Measurements from ENCODE around the gene INPP4B.

INPP4B gene

DNA sequence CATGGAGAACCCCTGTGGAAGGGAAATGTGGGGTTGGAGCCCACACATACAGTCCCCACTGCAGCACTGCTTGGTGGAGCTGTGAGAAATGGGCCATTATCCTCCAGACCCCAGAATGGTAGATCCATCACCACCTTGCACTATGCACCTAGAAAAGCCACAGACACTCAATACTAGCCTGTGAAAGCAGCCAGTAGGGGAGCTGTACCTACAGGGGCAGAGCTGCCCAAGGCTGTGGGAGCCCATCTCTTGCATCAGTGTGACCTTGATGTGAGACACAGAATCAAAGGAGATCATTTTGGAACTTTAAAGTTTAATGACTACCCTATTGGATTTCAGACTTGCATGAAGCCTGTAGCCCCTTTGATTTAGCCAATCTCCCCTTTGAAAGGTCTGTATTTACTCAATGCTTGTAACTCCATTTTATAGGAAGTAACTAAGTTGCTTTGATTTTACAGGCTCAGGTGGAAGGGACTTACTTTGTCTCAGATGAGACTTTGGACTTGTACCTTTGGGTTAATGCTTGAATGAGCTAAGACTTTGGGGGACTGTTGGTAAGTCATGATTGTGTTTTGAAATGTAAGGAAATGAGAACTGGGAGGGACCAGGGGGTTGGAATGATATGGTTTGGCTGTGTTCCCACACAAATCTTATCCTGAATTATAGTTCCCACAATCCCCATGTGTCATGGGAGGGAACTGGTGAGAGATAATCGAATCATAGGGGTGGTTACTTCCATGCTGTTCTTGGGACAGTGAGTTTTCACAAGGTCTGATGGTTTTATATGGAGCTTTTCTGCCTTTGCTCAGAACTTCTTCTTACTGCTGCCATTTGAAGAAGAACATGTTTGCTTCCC is 352.6 kb downstream of the INPP4B start:
- Histone ChIP-seq H3K36me3 (ENCODE audit: control insufficient read depth, insufficient read depth, low read length) (no peaks in the 10 kb centered on the region), H3K27ac (ENCODE audit: low read depth, low read length) (no peak overlapping the region), H3K9ac (ENCODE audit: low read length) (no peak overlapping the region), H3K4me1 (ENCODE audit: control insufficient read depth, insufficient read depth, low read length) (no peaks in the 10 kb centered on the region), H3K4me3 (ENCODE audit: low read length) (no peak overlapping the region), H3K27me3 (ENCODE audit: control insufficient read depth, insufficient read depth, low read length) (no peaks in the 10 kb centered on the region)

DNA sequence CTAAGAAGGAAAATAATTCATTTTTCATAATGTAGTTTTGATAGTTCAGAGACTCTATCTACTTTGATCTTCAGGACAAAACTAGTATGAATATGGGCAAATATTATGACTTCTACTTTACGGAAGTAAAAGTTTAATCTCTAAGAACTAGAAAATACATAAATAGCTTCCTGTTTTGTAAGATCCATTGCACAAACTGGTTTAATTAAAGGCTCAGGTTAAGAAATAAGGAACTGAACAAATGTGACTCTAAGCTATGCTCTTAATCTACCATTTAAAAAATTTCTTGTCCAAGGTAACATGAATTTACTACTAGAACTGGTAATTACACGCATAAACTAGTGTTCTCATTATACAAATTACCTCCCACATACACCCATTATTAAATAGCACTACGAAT is 360.6 kb downstream of the INPP4B start:
- Histone ChIP-seq H3K4me1 (ENCODE audit: control insufficient read depth, insufficient read depth, low read length) (no peaks in the 10 kb centered on the region), H3K4me3 (ENCODE audit: low read length) (no peak overlapping the region), H3K27me3 (ENCODE audit: control insufficient read depth, insufficient read depth, low read length) (no peaks in the 10 kb centered on the region), H3K36me3 (ENCODE audit: control insufficient read depth, insufficient read depth, low read length) (no peaks in the 10 kb centered on the region), H3K27ac (ENCODE audit: low read depth, low read length) (no peak overlapping the region), H3K9ac (ENCODE audit: low read length) (no peak overlapping the region)

DNA sequence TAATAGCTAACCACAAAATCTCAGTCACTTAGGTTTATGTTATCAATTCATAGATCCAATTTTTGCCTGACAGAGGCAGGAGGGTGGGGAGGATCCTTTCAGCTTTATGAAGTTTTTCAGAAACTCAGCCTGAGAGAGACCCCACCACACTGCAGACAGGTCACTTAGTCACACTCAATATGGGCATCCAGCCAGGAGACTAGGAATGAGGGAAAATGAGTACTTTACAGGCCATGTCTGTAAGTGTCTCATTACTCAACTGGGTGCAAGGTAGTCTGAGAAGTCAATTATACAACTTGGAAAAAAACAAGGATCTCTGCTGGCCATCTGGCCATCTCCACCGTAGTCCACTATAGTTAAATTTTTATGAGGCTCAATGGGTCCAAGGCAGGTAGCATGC is 365.9 kb downstream of the INPP4B start:
- Histone ChIP-seq H3K4me3 (ENCODE audit: low read length) (no peak overlapping the region), H3K4me1 (ENCODE audit: control insufficient read depth, insufficient read depth, low read length) (no peaks in the 10 kb centered on the region), H3K36me3 (ENCODE audit: control insufficient read depth, insufficient read depth, low read length) (no peaks in the 10 kb centered on the region), H3K27ac (ENCODE audit: low read depth, low read length) (no peak overlapping the region), H3K27me3 (ENCODE audit: control insufficient read depth, insufficient read depth, low read length) (no peaks in the 10 kb centered on the region), H3K9ac (ENCODE audit: low read length) (no peak overlapping the region)

DNA sequence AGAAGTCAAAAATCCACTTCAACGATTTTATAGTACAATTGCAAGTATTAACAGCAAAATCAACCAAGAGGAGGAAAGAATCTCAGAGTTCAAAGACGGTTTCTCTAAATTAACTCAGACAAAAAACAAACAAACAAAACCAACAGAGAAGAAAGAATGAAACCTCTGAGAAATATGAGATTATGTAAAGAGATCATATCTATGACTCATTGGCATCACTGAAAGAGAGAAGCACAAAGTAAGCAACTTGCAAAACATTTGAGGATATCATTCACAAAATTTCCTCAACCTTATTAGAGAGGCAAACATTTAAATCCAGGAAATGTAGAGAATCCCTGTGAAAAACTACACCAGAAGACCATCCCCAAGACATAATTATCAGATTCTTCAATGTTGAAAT is 370.4 kb downstream of the INPP4B start:
- H3K27me3 ChIP-seq (ENCODE audit: control insufficient read depth, insufficient read depth, low read length) = no peaks in the 10 kb centered on the region
- no peak overlapping the region for H3K4me3 ChIP-seq (ENCODE audit: low read length)
- no peak overlapping the region for H3K27ac ChIP-seq (ENCODE audit: low read depth, low read length)
- H3K9ac ChIP-seq (ENCODE audit: low read length) = no peak overlapping the region
- H3K36me3 ChIP-seq (ENCODE audit: control insufficient read depth, insufficient read depth, low read length) = no peaks in the 10 kb centered on the region
- no peaks in the 10 kb centered on the region for H3K4me1 ChIP-seq (ENCODE audit: control insufficient read depth, insufficient read depth, low read length)

DNA sequence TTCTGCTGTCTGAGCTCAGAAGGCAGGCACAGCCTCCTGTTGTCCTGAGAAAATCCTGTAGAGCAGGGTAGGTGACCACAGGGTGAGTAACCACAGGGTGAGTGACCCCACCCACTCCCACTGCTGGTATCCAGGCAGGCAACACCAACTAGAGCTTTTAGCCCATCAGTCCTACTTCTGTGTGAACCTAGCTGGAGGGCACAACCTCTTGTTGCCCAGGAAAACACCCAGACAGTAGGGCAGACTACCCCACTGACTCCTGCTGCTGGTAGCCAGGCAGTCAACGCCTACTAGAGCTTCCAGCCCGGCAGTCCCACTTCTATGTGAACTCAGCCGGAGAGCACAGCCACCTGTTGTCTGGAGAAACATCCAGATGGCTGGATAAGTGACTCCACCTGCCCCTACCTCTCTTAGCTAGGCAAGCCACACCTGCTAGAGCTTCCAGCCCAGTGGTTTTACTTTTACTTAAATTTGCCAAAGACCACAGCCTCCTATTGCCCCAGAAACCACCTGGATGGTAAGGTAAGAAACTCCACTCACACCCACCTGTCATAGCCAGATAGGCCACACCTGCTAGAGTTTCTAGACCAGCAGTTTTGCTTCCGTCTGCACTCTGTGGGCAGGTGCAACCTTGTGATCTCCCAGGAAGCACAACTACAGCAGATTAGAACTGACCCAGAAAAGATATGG is 371.6 kb downstream of the INPP4B start:
- H3K36me3 ChIP-seq (ENCODE audit: control insufficient read depth, insufficient read depth, low read length) = no peaks in the 10 kb centered on the region
- H3K27ac ChIP-seq (ENCODE audit: low read depth, low read length) = no peak overlapping the region
- H3K27me3 ChIP-seq (ENCODE audit: control insufficient read depth, insufficient read depth, low read length) = no peaks in the 10 kb centered on the region
- H3K9ac ChIP-seq (ENCODE audit: low read length) = no peak overlapping the region
- H3K4me1 ChIP-seq (ENCODE audit: control insufficient read depth, insufficient read depth, low read length) = no peaks in the 10 kb centered on the region
- H3K4me3 ChIP-seq (ENCODE audit: low read length) = no peak overlapping the region

DNA sequence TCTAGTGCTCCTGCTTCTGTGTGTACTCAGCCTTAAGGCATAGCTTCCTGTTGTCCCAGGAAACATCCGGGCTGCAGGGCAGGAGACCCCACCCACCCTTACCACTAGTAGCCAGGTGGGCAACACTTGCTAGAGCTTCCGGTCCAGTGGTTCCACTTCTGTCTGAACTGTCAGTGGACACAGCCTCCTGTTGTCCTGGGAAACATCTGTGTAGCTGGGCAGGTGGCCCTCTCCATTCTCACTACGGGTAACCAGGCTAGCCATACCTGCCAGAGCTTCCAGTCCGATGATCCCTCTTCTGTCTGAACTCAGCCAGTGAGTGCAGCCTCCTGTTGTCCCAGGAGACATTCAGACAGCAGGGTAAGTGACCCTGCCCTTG is 372.2 kb downstream of the INPP4B start:
- Histone ChIP-seq H3K4me1 (ENCODE audit: control insufficient read depth, insufficient read depth, low read length) (no peaks in the 10 kb centered on the region), H3K36me3 (ENCODE audit: control insufficient read depth, insufficient read depth, low read length) (no peaks in the 10 kb centered on the region), H3K27me3 (ENCODE audit: control insufficient read depth, insufficient read depth, low read length) (no peaks in the 10 kb centered on the region), H3K4me3 (ENCODE audit: low read length) (no peak overlapping the region), H3K27ac (ENCODE audit: low read depth, low read length) (no peak overlapping the region), H3K9ac (ENCODE audit: low read length) (no peak overlapping the region)

DNA sequence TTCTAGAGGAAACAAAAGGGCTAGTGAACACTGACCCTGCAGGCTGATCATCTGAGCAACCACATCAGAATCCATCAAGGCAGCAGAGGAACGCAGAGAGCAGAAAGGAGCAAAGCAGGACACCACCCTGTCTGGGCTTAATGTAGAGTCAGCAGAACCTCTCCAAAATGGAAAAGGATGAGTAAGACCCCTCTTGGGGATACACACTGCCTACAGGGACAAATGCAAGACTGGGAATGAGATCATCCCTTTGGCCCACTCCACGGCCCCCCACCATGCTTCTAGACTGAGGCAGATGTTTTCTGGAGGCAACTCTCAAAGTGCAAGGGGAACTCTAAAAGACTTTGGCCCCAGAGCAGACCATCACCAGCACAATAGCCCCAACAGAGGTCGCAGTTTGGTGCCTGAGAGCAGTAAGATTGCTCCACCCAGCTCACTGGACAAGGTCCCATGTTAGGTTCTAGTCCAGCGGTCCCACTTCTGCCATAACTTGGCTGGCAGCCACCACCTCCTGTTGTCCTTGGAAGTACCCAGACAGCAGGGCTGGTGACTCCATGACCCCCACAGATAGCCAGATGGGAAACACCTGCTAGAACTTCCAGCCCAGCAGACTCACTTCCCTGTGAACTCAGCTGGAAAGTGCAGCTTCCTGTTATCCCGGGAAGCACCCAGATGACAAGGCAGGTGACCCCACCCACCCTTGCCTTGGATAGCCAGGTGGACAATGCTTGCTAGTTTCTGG is 372.7 kb downstream of the INPP4B start:
- Histone ChIP-seq H3K4me1 (ENCODE audit: control insufficient read depth, insufficient read depth, low read length) (no peaks in the 10 kb centered on the region), H3K9ac (ENCODE audit: low read length) (no peak overlapping the region), H3K36me3 (ENCODE audit: control insufficient read depth, insufficient read depth, low read length) (no peaks in the 10 kb centered on the region), H3K27me3 (ENCODE audit: control insufficient read depth, insufficient read depth, low read length) (no peaks in the 10 kb centered on the region), H3K4me3 (ENCODE audit: low read length) (no peak overlapping the region), H3K27ac (ENCODE audit: low read depth, low read length) (no peak overlapping the region)

DNA sequence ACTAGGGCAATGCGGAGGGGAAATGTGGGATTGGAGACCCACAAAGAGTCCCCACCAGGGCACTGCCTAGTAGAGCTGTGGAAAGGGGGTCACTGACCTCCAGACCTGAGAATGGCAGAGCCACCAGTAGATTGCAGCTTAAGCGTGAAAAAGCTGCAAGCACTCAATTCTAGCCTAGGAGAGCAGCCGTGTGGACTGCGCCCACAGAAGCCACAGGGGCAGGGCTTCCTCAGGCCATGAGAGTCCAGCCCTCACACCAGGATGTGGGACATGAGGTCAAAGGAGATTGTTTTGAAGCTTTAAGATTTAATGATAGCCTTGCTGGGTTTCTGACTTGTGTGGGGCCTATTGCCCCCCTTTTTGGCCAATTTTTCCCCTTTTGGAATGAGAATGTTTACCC is 379.0 kb downstream of the INPP4B start:
- Histone ChIP-seq H3K9ac (ENCODE audit: low read length) (no peak overlapping the region), H3K27me3 (ENCODE audit: control insufficient read depth, insufficient read depth, low read length) (no peaks in the 10 kb centered on the region), H3K27ac (ENCODE audit: low read depth, low read length) (no peak overlapping the region), H3K4me3 (ENCODE audit: low read length) (no peak overlapping the region), H3K4me1 (ENCODE audit: control insufficient read depth, insufficient read depth, low read length) (no peaks in the 10 kb centered on the region), H3K36me3 (ENCODE audit: control insufficient read depth, insufficient read depth, low read length) (no peaks in the 10 kb centered on the region)

DNA sequence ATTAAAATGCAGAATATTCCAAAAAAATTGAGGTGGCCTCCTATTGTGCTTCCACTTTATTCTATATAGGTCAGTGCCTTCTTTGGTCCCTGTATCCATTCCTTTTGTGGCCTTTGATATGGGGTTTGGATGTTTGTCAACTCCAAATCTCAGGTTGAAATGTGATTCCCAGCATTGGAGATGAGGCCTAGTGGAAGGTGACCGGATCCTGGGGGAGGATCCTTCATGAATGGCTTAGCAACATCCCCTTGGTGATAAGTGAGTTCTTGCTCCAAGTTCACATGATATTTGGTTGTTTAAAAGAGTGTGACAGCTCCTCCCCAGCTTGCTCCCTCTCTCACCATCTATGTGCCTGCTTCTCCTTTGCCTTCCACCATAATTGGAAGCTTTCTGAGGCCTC is 380.6 kb downstream of the INPP4B start:
- H3K4me1 ChIP-seq (ENCODE audit: control insufficient read depth, insufficient read depth, low read length) = no peaks in the 10 kb centered on the region
- H3K9ac ChIP-seq (ENCODE audit: low read length) = no peak overlapping the region
- H3K36me3 ChIP-seq (ENCODE audit: control insufficient read depth, insufficient read depth, low read length) = no peaks in the 10 kb centered on the region
- H3K27ac ChIP-seq (ENCODE audit: low read depth, low read length) = no peak overlapping the region
- H3K4me3 ChIP-seq (ENCODE audit: low read length) = no peak overlapping the region
- no peaks in the 10 kb centered on the region for H3K27me3 ChIP-seq (ENCODE audit: control insufficient read depth, insufficient read depth, low read length)

DNA sequence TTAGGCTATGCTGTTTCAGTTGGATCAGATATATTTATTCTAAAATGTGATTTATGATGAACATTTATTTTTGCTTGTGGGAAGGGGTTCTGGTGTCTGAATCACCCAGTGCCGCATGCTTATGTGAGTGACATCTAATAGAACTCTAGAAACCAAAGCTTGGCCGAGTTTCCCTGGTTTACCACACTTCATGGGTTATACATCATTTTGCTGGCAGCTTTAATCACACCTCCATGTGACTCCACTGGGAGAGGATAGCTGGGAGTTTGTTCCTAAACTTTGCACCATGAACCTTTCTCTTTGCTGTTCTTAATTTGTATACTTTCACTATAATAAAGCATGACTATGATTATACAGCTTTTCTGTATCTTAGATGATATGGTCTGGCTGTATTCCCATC is 382.9 kb downstream of the INPP4B start:
- Histone ChIP-seq H3K9ac (ENCODE audit: low read length) (no peak overlapping the region), H3K4me3 (ENCODE audit: low read length) (no peak overlapping the region), H3K27ac (ENCODE audit: low read depth, low read length) (no peak overlapping the region), H3K27me3 (ENCODE audit: control insufficient read depth, insufficient read depth, low read length) (no peaks in the 10 kb centered on the region), H3K36me3 (ENCODE audit: control insufficient read depth, insufficient read depth, low read length) (no peaks in the 10 kb centered on the region), H3K4me1 (ENCODE audit: control insufficient read depth, insufficient read depth, low read length) (no peaks in the 10 kb centered on the region)

DNA sequence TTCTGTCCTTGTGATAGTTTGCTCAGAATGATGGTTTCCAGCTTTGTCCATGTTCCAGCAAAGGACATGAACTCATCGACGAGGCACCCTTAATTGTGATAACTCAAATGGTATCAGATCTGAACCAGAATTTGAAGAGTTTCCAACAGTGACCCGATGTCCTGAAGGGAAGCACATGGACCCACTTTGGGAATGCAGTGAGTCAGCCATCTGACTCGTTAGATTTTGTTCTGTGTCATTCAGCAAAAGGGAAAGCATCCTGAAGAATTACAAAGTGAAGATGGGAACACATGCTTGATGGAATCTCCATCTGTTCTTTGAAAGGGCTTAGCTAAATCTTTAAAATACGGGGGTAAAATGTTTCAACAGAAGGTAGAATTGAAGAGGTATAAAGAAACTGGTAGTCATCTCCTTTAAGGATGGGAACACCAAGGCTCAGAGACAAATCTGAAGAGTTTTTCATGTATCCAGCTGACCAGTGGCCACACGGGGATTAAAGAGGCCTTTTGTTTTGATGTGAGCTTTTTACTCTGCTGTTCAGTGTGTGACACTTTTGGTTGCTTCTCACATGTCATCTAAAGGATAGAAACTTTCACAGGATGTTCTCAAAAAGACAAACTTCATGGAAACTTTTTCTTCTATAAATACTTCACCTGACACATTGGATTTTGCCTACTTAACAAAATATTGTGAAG is 393.8 kb downstream of the INPP4B start:
- Histone ChIP-seq H3K4me1 (ENCODE audit: control insufficient read depth, insufficient read depth, low read length) (no peaks in the 10 kb centered on the region), H3K4me3 (ENCODE audit: low read length) (no peak overlapping the region), H3K27me3 (ENCODE audit: control insufficient read depth, insufficient read depth, low read length) (no peaks in the 10 kb centered on the region), H3K9ac (ENCODE audit: low read length) (no peak overlapping the region), H3K36me3 (ENCODE audit: control insufficient read depth, insufficient read depth, low read length) (no peaks in the 10 kb centered on the region), H3K27ac (ENCODE audit: low read depth, low read length) (no peak overlapping the region)

DNA sequence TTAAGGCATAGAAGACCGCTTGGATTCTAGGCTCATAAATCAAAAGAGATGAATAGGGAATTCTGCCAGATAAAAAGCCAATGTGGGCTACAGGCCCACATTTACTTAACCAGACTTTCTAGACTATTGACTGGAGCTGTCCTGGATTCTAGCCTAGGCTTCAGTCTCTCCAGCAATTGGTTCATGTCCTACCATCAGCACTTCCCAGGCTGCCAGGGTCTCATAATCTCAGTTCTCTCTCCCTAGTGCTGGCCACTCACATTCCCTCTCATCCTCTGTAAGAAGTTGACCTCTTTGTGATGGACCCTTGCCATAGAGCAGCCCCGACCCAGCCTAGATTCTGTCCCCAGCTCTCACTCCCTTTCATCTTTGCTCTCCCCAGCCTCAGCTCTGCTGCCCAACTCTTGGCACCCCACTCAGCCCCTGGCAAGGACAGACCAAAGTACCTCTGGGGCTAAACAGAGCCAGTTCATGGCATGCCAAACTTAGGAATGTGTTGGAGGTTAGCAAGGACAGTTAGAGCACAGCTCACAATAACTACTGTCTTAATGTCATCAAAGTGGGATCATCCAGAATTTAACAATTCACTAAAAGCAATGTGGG is 396.2 kb downstream of the INPP4B start:
- Histone ChIP-seq H3K27me3 (ENCODE audit: control insufficient read depth, insufficient read depth, low read length) (no peaks in the 10 kb centered on the region), H3K4me3 (ENCODE audit: low read length) (no peak overlapping the region), H3K9ac (ENCODE audit: low read length) (no peak overlapping the region), H3K36me3 (ENCODE audit: control insufficient read depth, insufficient read depth, low read length) (no peaks in the 10 kb centered on the region), H3K4me1 (ENCODE audit: control insufficient read depth, insufficient read depth, low read length) (no peaks in the 10 kb centered on the region), H3K27ac (ENCODE audit: low read depth, low read length) (no peak overlapping the region)
